Hematopoietic multipotent progenitor cell (in vitro differentiated cells): ENCODE results near the gene SPHK2. TPM values are rescaled to one million over a fixed set of nuclear protein-coding genes. Genes with fewer than 3 reads are reported as not detected.
"Not testable (repeated sequence)": the region's sequence is repeated elsewhere in the genome, so short reads cannot be mapped to it uniquely, and the experiment has no call there.

ENCODE experiments used
- DNase-seq, 3 donors: peaks; one replicate each; pipeline ENCODE4 v3.0.0-alpha.2; 2011 to 2015; ENCODE audit warnings: low read depth in 2 of 3, low spot score in 2 of 3
- total RNA-seq: library from RNA; depleted of rRNA; stranded (reverse); fragments of >200 nt; gene quantifications from one replicate; pipeline ENCODE4 v1.2.3, GENCODE V29; 2012

Gene SPHK2
- 10.0 TPM for total RNA-seq

GRCh38 chr19:48618916-48619691 lies at the start of gene SPHK2, which contains the start of gene RPL18:
TSS of gene SPHK2 (plus strand) at chr19:48619506. CDS start at chr19:48620515, 1,009 bp downstream.
TSS of gene RPL18 (minus strand) at chr19:48619178. CDS start at chr19:48619143, 35 bp downstream.
- DNase-seq = peak; percentile 98 to 99 (median 99)

GRCh38 chr19:48569814-48570213 lies 49.5 kb upstream of the SPHK2 start:
- no peak for DNase-seq

GRCh38 chr19:48571378-48572162 lies 47.7 kb upstream of the SPHK2 start:
- DNase-seq = no peak

- DNase-seq = no peak
Measured at GRCh38 chr19:48573163-48573505, 46.2 kb upstream of the SPHK2 start.

GRCh38 chr19:48575931-48576622 lies 43.2 kb upstream of the SPHK2 start:
- DNase-seq = no peak

- not testable (repeated sequence) for DNase-seq
Measured at GRCh38 chr19:48577908-48578307, 41.4 kb upstream of the SPHK2 start.

- no peak for DNase-seq
Measured at GRCh38 chr19:48578891-48579290, 40.4 kb upstream of the SPHK2 start.

GRCh38 chr19:48582168-48582567 lies 37.1 kb upstream of the SPHK2 start:
- no peak for DNase-seq

GRCh38 chr19:48587387-48587786 lies 31.9 kb upstream of the SPHK2 start:
- DNase-seq = no peak

DNA sequence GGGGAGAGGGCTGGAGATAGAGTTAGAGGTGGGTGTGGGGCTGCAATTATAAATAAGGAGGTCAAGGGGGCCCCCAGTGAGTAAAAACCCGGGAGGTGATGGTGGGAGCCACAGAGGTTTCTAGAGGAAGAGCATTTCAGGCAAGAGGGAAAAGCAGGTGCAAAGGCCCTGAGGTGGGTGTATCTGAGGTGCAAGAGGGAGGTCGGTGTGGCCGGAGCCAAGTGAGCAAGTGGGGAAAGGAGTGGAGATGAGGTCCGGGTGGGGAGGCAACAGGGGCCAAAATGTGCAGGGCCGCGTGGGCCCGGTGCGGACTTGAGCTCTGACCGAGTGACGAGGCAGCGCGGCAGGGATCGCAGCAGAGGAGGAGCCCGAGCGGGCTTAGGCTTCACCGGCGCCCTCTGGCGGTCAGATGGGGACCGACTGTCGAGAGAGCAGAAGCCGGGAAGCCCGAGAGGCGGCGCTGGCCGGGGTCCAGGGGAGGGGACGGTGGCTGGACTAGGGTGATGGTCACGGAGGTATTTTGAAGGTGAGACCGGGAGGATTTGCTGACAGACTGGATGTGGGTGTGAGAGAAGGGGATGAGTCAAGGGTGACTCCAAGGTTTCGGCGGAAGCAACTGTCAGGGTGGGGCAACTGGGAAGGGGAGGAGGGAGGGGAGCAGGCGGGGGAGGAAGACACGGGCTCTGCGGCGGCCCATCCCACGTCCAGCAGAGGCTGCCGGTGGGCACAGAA lies 30.5 kb upstream of the SPHK2 start:
- DNase-seq = peak; percentile 73 to 90 (median 86)

DNA sequence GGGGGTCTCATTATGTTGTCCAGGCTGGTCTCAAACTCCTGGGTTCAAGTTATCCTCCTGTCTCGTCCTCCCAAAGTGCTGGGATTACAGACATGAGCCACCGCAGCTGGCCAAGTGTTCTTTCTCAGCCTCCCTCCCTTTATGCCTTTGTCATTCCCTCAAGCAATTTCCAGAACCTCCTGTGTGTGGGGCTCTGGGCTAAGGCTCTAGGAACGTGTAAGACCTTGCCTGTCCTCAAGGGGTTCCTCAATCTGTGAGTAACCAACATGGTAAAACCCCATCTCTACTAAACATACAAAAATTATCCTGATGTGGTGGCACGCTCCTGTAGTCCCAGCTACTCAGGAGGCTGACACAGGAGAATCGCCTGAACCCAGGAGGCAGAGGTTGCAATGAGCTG lies 28.3 kb upstream of the SPHK2 start:
- DNase-seq = peak in 1 of 3 donors; percentile 34

DNA sequence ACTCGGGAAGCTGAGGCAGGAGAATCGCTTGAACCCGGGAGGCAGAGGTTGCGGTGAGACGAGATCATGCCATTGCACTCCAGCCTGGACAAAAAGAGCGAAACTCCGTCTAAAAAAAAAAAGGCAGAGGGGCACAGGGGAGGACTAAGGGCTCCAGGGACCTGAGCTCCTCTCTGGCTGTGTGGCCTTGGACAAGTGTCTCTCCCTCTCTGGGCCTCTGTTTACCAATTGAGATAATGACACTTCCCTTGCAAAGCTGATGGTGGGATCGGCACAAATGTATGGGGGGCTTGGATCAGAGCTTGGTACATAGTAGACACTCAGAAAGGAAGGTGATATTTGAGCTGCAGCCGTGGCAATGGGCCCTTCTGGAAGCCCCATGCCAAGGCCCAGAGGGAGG lies 24.1 kb upstream of the SPHK2 start:
- no peak for DNase-seq

DNA sequence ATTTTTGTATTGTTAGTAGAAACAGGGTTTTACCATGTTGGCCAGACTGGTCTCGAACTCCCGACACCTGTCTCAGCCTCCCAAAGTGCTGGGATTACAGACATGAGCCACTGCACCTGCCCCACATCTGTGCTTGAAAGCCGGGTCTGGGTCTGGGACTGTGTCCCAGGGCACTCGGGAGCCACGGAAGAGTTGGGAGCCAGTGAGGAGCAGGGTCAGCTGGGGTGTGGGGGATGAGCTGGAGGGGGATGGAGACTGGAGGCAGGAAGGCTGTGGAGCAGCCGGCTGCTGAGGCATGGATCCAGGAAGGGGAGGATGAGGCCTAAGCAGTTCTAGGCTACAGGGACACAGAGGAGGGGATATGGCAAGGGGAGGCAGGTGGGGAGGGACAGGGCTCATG lies 23.5 kb upstream of the SPHK2 start:
- no peak for DNase-seq

DNA sequence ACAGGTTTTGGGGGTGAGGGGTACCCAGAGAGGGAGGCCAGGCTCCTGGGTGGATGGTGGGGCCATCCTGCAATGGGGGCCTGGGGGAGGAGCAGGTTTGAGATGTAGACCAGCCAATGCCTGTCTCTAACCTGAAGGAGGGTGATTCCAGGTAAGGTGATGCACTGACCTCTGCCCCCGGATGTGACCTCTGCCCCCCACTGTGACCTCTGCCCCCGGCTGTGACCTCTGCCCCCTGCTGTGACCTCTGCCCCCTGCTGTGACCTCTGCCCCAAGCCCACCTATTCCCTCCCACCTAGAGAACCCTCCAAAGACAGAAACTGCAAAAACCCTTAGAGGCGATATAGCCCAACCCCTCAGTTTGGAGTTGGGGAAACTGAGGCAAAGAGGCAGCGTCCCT lies 23.1 kb upstream of the SPHK2 start:
- no peak for DNase-seq

- DNase-seq = peak in 2 of 3 donors; percentile 35 to 64
Measured at GRCh38 chr19:48596679-48597465, 22.4 kb upstream of the SPHK2 start.

DNA sequence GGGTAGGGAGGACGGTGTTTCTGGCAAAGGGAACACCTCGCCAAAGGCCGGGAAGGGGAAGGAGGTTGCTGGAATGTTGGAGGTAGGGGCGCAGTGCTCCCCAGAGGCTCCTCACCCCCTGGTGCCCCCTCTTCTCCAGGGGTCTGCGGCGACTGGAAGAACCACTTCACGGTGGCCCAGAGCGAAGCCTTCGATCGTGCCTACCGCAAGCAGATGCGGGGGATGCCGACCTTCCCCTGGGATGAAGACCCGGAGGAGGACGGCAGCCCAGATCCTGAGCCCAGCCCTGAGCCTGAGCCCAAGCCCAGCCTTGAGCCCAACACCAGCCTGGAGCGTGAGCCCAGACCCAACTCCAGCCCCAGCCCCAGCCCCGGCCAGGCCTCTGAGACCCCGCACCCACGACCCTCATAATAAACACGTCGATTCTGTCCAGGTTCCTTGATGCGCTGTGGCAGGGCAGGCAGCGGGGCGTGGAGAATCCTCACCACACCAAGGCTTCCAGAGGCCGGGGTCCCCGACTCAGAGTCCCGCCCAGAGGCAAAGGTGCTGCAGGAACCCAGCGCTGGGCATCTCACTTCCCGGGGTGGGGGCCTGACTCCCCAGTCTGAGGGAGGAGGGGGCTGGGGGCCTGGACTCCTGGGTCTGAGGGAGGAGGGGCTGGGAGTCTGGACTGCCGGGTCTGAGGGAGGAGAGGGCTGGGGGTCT lies 20.2 kb upstream of the SPHK2 start:
- no peak for DNase-seq

- DNase-seq = no peak
Measured at GRCh38 chr19:48600679-48601417, 18.5 kb upstream of the SPHK2 start.

DNA sequence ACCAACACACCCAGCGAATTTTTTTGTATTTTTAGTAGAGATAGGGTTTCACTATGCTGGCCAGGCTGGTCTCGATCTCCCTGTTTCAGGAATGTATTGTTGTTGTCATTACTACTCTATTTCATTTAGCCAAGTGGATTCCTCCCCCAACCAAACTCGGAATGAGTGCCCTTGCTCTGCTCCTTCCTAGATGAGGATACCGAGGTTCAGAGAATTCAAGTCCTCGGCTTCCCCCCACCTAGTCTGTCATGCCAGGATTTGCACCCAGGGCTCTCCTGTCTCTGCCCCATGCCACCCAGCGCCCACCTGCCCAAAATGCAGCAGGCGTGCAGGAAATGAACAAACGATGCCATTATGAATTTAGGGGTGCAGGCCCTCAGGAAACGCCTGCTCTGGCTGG lies 16.3 kb upstream of the SPHK2 start:
- DNase-seq = no peak

DNA sequence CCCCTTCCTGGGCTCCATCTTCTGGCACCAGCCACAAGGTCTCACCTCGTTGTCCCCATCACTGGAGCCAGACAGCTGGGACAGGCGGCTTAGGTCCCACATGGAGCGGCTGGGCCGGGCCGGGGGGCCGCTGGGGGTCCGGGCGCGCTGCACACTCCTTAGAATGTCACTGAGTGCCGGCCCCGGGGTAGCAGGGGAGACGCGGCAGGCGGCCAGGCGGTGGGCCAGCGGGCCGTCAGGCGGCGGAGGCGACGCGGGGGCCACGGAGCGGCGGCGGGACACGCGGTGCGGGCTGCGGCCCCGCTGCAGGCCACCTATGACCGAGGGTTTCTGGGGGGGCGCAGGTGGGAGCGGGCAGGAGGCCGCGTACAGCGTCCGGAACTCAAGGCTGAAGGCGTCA lies 15.9 kb upstream of the SPHK2 start:
- no peak for DNase-seq
